HG03039 (cell line): ENCODE results near the gene UHRF1.
"Not testable (repeated sequence)": the region's sequence is repeated elsewhere in the genome, so short reads cannot be mapped to it uniquely, and the experiment has no call there.

ENCODE experiments used
- ATAC-seq: cut with Tn5 transposase; IDR thresholded peaks from one replicate; pipeline ENCODE4 v1.9.1; 2021; ENCODE audit warnings: mild to moderate bottlenecking, moderate library complexity; ENCODE audit not compliant: unreplicated experiment

Gene UHRF1

DNA sequence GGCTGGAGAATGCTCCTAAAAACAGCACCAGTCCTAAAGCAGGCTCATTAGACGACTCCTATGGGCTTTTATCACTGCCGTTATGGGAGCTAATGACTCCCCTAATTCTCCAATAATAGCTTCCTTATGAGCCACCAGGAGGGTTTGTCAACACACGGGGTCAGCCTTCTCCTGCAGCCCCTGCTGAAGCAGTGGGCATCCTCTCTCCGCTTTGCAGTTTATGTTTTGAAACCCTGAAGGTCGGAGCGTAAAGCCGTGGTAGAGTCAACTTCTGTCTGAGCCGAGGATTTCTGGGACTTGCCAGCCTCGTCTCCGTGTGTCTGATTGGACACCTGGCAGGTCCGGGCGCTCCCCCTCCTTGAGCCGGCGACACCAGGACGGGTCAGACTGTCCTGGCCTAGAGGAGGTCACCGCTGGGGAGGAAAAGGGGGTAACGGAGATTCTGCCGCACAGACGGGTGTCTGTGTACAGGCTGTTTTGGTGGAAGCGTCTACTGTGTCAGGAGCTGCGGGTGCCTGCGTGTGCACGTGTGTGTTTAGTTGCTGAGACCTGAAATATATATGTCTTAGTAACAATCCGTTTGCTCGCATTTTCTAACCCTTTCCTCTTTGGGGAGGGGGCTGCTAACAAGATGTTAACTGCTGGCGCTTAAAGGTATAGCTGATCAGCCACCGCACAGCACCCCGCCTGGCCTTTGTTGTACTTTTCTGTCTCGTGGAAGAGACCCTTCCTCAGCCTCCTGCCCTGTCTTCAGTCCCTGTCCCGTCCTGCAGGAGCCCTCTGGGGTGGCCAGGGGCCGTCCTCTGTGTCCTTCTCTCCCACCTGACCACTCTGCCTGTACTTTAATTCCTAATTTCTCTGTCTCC, 61.5 kb downstream of the UHRF1 start:
- ATAC-seq: no peak

DNA sequence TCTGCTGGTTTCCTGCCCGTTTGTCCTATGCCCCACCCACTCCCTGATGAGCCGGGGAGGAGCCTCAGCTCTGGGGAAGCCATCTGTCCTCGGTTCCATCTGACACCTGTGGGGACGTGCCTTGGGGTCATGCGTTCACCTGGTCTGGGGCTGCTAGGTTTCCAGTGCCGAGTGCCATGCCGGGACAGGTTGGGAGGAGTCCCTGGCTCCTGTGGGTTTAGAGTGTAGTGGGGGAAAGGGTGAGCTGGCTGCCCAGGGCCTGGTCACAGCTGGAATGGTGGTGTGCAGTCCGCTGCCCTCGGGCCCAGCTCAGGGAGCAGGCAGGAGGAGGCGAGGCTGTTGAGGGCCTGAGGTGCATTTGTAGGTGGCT, 62.1 kb downstream of the UHRF1 start:
- ATAC-seq: no peak

DNA sequence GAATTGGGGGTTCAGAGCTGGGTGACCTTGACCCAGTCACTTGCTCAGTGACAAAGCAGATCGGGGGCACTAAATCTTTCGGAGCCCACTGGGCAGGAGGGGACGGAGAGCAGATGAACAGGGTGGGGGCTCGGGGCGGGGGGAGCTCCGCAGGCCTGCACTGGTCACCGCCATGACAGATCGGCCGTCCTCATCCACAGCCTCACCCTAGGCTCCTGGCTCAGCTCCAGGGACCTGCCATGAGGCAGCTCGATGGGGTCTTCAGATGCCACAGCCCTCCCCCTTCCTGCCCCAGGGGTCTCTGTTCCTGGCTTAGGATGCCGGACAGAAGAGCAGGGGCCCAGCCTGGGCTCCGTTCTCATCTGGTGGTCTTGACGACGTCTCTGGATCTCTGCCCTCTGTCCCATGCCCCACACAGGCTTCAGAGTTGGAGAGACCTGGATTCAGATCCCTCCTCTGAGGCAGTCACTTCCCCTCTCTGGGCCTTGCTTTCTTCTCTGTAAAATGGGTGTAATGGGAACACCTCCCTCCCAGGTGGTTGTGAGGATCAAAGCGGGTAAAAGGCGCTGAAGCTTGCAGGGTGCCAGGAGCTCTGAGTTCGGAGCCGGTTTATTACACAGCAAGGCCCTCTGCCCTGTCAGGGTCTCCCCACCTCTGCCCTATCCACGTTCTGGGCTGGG, 62.7 kb downstream of the UHRF1 start:
- ATAC-seq: no peak

DNA sequence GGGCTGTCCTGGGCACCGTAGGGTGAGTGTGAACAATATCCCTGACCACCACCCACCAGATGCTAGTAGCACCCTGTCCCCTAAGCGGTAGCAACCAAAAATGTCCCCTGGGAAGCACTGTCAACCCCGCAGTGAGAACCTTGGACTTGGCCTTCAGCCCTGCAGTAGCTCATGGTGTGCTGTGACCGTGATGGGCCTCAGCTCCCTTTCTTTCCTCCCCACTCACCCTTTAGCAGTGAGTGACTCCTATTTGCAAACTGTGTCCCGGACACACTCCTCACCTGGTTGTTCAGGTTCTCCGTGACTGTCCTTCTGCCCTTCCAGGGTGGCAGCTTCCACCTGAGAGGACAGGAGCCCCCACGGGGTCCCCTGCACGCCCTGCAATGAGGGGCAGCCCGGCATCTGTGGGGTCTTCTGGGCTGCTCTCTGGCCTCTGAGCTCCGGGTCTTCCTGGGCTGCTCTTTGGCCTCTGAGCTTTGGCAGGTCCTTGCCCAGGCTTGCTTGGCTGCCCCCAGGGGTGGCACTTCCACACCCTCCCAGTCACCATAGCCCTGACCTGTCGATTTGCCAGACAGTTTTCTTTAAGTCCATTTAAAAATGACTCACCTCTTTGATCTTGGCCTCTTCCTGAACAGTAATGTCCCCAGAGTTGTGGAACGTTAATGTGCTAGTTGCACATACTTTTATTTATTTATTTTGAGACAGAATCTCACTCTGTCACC, 63.4 kb downstream of the UHRF1 start:
- ATAC-seq: no peak

DNA sequence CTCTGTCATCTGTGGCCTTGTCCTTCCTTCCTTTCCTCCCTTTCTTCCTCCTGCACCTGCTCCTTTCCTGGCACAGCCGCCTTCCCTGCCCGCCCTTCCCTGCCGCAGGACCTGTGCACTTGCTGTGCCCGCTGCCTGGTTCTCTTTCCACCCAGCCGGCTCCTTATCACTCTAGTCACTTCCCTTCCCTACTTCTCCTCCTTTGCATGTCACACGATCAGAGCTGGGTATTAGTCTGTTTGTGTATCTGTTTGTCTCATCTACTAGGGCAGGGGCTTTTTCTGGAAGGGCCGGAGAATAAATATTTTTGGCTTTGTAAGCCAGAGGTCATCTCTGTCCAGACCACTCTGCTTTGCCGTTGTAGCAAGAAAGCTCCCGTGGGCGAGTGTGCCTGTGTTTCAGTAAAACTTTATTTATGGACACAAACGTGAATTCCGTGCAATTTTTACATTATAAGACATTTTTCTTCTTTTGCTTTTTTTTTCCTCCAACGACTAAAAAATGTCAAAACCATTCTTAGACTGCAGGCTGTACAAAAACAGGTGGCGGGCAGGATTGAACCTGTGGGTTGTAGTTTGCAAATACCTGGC, 65.7 kb downstream of the UHRF1 start:
- ATAC-seq: no peak

DNA sequence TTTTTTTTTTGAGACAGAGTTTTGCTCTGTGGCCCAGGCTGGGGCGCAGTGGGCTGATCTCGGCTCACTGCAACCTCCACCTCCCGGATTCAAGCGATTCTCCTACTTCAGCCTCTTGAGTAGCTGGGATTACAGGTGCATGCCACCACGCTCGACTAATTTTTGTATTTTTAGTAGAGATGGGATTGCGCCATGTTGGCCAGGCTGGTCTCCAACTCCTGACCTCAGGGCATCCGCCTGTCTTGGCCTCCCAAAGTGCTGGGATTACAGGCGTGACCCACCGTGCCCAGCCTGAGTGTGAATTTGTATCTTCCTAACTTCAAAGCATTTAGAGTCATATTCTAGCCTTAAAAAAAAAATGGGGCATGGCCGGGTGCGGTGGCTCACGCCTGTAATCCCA, 66.3 kb downstream of the UHRF1 start:
- not testable (repeated sequence) for ATAC-seq

DNA sequence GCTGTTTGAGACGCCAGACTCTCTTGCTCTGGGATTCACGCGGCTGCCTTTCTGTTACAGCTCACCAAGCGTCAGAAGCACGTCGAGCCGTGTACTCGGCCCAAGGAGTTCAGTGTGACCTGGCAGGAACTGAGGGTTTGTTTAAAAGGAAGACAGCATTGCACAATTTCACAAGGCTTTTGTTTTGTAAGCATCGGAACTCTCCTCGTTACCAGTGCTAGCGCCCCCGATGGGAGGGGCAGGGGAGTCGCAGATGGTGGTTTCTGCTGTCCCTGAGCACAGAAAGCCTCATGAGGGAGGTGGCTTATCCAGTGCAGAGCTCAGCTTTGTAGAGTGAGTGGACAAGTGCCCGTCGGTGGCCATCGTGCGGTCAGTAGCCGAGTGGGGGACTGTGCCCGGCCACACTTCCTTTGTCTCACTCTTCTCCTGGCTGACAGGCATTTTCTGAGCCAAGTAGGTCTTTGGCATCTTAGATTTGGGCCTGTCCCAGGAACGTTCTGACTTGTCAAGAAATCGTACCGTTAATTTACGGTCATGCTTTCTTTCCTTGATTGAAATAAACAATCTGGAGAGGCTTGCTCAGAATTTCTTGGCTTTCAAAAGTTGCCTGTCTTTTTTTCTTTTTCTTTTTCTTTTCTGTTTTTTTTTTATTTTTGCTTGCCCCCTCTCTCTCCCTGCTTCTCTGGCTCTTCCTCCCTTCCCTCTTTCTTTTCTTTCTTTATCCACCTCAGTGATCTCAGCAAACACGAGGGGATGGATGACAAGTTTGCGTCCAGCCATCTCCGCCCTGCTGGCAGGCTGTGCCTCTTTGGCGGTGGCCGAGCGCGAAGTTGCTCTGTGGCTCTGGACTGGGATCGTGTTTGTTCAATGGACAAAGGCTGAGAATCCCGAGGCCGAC, 67.3 kb downstream of the UHRF1 start:
- no peak for ATAC-seq

DNA sequence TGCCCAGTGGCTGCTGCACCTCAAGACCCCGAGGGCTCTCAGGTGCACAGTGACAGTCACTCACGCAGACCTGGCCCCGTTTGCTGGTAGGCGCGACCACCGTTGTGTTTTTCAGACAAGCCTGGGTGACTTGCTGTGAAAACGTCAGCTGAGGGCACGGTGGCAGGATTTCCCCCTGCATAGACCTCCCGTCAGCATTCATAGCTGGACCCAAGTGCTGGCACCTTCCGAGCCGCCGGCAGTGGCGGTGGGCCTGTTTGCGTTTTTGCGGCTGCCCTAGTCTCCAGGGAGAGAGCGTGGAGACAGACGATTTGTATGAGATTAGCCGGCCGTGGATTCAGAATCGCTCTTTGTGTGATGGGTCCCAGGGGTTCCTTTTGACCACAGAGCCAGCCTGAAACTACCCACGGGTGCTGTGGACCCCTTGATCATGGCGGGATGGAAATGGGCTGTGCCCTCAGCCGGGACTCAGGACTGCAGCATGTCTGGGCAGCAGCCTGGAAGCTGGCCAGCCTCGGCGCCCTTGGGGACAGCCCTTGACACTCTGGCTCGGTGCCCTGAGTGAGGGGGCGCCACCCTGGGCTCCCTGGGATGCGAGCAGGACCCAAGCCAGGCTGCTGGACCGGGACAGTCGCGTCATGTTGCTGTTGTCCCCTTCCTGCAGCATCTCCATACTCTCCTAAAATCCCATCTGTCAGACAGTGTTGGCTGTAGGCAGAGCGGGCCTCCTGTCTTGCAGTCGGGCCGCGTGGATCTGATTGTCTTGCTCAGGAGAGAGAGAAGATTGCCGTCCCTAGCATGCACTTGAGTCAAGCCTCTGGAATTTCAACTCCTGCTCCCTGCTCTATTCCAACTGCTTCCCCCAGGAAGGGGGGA, 68.2 kb downstream of the UHRF1 start:
- no peak for ATAC-seq

DNA sequence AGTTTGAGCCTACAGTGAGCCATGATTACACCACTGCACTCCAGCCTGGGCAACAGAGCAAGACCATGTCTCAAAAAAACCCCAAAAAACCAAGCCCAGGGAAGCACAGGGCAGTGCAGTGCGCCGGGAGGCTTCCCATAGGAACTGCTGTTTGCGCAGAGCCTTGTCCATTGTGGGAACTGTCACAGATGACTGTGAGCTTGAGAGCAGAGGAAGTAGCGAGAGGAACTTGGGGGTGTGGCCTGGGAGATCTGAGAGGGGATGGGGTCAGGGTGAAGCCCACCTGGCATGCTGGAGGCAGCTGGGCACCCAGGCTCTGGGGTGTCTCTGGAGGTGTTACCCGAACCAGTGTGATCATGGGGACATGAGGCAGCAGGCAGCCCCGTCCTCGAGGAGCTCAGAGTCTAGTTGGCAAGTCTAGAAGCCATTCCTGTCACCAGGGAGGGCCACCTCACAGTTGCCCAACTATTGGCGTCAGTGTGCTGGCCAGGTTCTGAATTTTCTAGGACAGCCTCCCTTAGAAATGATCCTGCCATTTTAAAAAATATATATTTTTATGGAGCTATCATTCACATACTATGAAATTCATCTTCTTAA, 70.0 kb downstream of the UHRF1 start:
- ATAC-seq: no peak

DNA sequence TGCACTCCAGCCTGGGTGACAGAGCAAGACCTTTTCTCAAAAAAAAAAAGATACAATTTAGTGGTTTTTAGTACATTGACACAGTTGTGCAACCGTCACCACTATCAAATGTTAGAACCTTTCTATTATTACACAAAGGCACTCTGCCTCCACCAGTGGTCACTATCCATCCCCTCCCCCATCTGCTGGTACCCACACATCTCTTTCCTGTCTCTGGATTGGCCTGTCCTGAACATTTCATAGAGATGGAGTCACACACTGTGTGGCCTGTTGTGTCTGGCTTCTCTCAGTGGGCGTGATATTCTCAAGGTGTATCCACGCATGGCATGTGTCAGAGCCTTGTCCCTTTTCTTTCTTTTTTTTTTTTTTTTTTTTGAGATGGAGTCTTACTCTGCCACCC, 70.8 kb downstream of the UHRF1 start:
- ATAC-seq: no peak

DNA sequence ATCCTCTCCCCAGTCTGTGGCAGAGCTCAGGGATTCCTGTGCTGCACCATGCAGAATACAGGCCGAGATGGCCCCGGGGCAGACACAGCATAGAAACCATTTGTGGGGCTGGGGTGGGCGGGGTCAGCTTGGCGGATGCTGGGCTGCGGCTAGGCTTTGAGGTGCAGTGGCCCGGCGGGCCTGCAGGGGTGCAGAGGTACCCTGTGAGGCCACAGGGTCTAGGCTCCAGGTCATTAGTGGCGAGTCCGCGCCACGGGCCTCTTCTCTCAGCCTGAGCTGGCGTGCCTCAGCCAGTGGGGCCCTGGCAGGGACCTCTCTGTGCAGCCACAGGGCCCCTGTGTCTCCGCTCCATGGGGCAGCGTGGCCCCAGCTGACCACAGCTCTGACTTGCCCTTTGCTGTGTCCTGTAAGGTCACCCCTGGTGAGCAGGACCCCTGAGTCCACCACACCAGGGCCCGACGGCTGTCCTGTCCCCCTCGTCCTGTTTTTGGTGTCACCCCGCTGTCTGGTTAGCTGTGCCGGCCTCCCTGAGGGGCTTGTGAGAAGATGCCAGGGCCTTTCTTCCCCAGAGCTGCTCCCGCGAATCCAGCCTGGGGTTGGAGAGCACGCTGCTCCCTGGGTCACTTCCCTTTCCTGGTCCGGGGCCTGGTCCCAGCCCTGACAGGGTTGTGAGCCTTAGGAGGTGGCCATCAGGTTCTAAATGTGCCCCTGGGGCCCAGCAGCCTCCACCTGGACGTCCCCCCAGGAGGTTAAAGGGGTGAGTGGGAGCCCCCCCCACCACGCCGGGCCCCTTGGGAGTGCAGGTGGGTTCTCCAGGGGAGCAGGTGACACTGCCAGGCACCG, 71.8 kb downstream of the UHRF1 start:
- no peak for ATAC-seq

DNA sequence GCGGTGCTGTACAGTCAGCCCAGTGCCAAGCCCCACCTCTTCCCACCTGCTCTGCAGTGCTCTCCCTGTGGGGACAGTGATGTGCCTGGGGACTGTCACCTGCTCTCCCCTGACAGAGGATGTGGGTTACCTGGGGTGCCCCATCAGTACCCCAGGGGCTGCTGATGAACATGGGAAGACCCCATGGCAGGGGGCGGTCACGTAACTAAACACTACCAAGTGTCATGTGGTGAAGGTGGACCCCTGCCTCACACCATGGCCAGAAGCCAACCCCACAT, 72.3 kb downstream of the UHRF1 start:
- no peak for ATAC-seq

DNA sequence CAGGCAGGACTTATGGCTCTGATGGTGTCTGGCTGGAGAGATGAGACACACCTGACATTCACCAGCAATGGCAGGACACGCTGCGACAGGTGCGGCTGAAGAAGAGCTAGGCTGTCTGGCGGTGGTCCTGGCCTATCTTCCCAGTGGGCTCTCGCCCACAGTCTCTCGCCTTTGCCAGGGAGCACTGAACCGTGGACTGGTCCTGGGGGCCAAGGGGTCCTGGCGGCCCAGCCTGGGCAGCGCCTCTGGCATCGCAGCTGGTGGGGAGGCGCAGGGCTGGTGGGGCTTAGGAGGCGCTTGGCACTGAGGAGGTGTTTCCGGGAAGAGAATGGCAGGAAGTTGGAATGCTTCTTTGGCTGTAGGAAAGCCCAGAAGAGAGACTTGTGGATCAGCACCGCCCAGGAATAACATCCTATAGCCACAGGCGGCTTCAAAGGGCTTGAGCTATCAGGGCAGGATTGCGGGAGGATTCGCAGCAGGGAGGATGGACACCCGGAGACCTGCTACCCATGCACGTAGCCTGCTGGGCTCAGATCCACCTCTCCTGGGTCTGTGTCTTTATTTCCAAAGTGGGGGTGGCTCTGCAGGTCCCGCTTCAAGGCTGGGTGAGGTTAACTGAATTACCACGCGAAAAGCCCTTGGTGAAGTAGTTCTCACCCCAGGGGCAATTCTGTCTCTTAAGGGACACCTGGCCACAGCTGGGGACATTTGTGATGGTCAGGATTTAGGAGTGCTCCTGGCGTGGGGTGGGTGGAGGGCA, 74.2 kb downstream of the UHRF1 start:
- ATAC-seq: no peak

DNA sequence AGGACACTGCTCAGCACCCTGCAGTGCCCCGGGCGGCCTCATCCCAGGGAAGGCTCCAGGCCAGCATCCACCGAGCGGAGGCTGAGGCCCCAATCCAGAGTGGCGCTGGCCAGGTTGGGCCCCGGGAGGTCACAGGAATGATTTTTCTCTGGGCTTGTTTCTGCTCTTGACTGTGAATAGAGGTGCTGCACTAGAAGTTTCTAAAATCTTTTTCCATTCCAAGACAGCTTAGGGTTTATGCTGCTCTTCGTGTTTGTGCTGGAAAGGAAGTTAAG, 74.7 kb downstream of the UHRF1 start:
- ATAC-seq: no peak

DNA sequence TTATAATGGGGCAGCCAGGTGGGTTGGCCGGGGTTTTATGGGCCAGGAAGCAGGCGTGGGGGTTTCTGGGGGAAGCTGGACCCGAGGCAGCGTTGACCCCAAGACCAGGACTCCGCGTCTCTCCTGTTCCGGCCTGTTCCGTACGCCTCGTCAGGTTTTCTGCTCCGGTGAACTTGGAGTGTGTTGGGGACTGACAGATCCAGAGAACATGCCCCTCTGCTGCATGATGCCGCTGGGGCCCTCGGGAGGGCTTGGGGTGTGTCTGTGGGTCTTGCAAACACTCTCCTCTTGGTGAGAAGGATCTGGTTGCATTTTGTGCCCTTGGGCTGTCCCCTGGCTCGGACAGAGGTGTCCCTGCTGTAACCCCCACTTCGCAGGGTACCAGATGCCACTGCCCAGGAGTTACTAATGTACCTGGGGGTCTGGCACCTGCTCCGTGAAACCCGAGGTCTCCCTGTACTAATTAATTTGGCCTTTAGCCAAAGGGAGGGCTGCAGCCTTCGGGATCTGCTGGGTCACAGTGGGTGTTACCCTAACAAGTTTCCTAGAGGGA, 75.2 kb downstream of the UHRF1 start:
- ATAC-seq: no peak

DNA sequence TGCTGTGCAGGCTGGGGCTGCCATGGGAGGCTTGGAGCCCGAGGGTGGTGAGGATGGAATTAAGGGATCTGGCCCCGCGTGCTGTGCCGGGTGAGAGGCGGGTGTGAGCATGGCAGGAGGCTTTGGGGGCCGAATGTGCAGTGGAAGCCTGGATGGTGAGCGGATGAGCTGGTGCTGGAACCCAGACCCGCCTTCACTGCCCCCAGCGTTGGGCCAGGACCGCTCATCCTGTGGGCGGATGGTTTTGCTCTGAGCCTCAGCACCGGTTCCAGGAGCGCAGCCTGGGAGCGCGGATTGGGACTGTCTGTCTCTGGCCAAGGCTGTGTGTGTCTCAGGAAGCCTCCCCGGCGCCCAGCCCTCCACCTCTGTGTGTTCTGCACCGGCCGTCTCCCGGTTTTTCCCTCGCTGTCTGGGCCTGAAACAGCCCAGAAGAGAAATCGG, 76.3 kb downstream of the UHRF1 start:
- no peak for ATAC-seq

DNA sequence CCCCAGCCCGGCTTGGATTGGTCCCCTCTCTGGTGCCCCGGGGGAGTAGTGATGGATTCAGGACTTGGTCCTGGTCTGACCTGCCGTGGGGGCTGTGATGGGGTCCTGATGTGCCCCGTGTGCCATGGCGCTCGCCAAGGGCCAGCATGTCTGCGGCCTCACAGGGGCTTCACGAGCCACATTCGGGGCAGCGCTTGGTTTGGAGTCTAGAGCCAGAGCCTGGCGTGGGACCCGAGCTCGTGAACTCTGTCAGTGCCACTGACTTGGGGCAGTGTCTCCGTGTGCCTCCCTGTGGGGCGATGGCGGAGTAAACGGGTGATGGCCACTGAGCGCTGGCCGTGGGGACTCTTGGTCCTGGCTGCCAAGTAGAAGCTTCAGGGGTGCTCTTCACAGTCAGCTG, 76.8 kb downstream of the UHRF1 start:
- ATAC-seq: no peak

DNA sequence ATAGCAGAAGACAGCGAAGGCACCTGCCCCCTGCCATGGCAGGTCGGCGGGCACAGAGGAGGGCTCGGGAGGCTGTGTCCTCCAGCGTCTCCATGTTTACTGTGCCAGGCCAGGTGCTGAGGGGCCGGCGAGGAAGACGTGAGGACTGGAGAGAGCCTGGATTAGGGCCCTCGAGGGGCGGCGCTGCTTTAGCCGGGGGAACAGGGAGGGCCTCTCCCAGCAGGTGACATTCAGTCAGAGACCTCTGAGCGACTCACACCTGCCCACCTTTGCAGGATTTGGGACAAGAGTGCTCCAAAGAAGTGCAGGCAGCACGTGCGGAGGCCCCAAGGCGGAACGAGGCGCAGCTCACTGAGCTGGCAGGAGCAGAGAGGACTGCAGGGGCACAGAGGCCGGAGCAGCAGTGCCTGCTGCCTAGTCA, 77.2 kb downstream of the UHRF1 start:
- no peak for ATAC-seq
